Panc1 (cell line): ENCODE measurements around the gene MYO7B. TPM values are rescaled to one million over a fixed set of nuclear protein-coding genes. Genes with fewer than 3 reads are reported as not detected.
A peak's percentile ranks its signal among the peaks of the same experiment; 100 is the strongest.
"Not testable (repeated sequence)": the region's sequence is repeated elsewhere in the genome, so short reads cannot be mapped to it uniquely, and the experiment has no call there.

Source experiments
- ATAC-seq: fragments of 200-7000 bp; cut with Tn5 transposase; 2 replicates; pipeline ENCODE4 v1.9.1; 2020; ENCODE audit warnings: mild to moderate bottlenecking, moderate library complexity
- BruUV-seq: library from RNA; stranded (reverse); fragments of 400-500 nt; replicated peaks from 2 replicates; lab custom pipeline; 2021; lab: Mats Ljungman, UMichigan
- CTCF ChIA-PET: fragments of 300-600 bp; sonication (Branson Sonifier 250); formaldehyde crosslinking; loops from one replicate; lab custom pipeline; 2022; ENCODE audit warnings: antibody characterized with exemption; lab: Charles Lee
- POLR2A ChIA-PET: fragments of 300-600 bp; sonication (Branson Sonifier 250); formaldehyde crosslinking; loops from one replicate; lab custom pipeline; 2022; ENCODE audit warnings: antibody characterized with exemption; lab: Charles Lee
- DNase-seq: peaks from one replicate; pipeline ENCODE4 v3.0.0-alpha.2; 2010; ENCODE audit warnings: low read depth, low spot score
- H3K27ac ChIP-seq: 2 replicates; pipeline ENCODE4 v1.5.1; 2011; ENCODE audit warnings: mild to moderate bottlenecking, low read length, inconsistent platforms
- H3K27me3 ChIP-seq: fragments of 200-500 bp; sonication (Bioruptor generic); 2 replicates; pipeline ENCODE4 v1.6.0; 2014; ENCODE audit warnings: low read length, inconsistent platforms; ENCODE audit not compliant: control insufficient read depth, insufficient read depth
- H3K36me3 ChIP-seq: fragments of 200-500 bp; sonication (Bioruptor generic); 2 replicates; pipeline ENCODE4 v1.5.1; 2014; ENCODE audit warnings: inconsistent platforms, mild to moderate bottlenecking, low read length, moderate library complexity; ENCODE audit not compliant: control insufficient read depth, insufficient read depth
- H3K4me1 ChIP-seq: 2 replicates; pipeline ENCODE4 v1.5.1; 2011; ENCODE audit warnings: inconsistent platforms, mild to moderate bottlenecking, low read length, moderate library complexity; ENCODE audit not compliant: control insufficient read depth, insufficient read depth
- H3K4me3 ChIP-seq, 2 experiments: 2 replicates each; pipeline ENCODE4 v1.5.1; 2011 to 2012; ENCODE audit warnings: low read depth in 2 of 2, low read length in 2 of 2, mild to moderate bottlenecking in 2 of 2, inconsistent platforms in 1 of 2, moderate library complexity in 1 of 2
- H3K9me3 ChIP-seq: fragments of 200-500 bp; sonication (Bioruptor generic); 2 replicates; pipeline ENCODE4 v1.5.1; 2014; ENCODE audit warnings: low read depth, mild to moderate bottlenecking, inconsistent platforms, low read length, moderate library complexity; ENCODE audit not compliant: control insufficient read depth, insufficient read depth
- CTCF ChIP-seq: fragments of 450-650 bp; IDR thresholded peaks from 2 replicates; pipeline ENCODE4 v1.5.1; 2017; ENCODE audit warnings: mild to moderate bottlenecking
- POLR2AphosphoS5 ChIP-seq: IDR thresholded peaks from 2 replicates; pipeline ENCODE4 v1.6.1; 2012; ENCODE audit warnings: mild to moderate bottlenecking, low read depth, low read length, moderate library complexity
- REST ChIP-seq, 2 experiments: IDR thresholded peaks; 2 replicates each; pipeline ENCODE4 v1.6.1; 2011 to 2012; ENCODE audit warnings: low read depth in 2 of 2, control low read depth in 1 of 2, low read length in 1 of 2, mild to moderate bottlenecking in 1 of 2, moderate library complexity in 1 of 2; ENCODE audit not compliant: insufficient read depth in 1 of 2
- SIN3A ChIP-seq: IDR thresholded peaks from 2 replicates; pipeline ENCODE4 v1.6.1; 2012; ENCODE audit warnings: low read depth, mild to moderate bottlenecking, low read length, moderate library complexity, borderline replicate concordance; ENCODE audit not compliant: insufficient read depth
- TCF7L2 ChIP-seq: IDR thresholded peaks from 2 replicates; pipeline ENCODE4 v1.6.1; 2011; ENCODE audit warnings: mild to moderate bottlenecking, low read depth, low read length, inconsistent platforms
- in situ Hi-C: cut with HindIII; loops from 2 replicates; pipeline ENCODE4 v1.10.0; 2016; ENCODE audit warnings: low sequenced_read_pairs, low pct_unique_long_range_greater_than_20kb
- intact Hi-C: fragments of 100-400 bp; cut with micrococcal nuclease; formaldehyde crosslinking; loops from one replicate; pipeline ENCODE4 v1.10.0; 2022; ENCODE audit not compliant: unreplicated experiment
- total RNA-seq: library from RNA; stranded (reverse); gene quantifications from one replicate; pipeline ENCODE4 v1.2.1, GENCODE V29; 2021; ENCODE audit not compliant: unreplicated experiment

The MYO7B gene
- total RNA-seq, 1 experiment from 2014 or later: 0.15 TPM

DNA sequence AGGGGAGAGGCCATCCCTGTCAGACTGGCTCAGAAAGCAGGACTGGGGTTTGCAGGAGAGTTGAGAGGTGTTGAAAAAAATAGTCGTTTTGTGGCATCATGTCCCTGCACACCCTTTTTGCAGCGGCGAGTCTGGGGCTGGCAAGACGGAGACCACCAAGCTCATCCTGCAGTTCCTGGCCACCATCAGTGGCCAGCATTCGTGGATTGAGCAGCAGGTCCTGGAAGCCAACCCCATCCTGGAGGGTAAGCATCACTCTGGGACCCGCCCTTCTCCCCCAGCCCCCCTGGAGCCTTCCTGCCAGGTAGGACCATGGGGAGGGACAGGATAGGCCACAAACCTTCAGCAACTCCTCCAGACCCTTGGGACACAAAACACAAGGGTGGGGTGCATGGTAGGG, 34.2 kb downstream of the MYO7B start:
- CTCF ChIA-PET: interaction anchor here (0.6 kb wide), 1 partner anchor 22 kb away, joined by 4 read pairs; no protein-coding TSS in a partner anchor
- H3K27ac ChIP-seq: no peak overlapping the region
- no TSS peak for BruUV-seq
- DNase-seq (no peak), ATAC-seq (no peak)
- intact Hi-C loops: no loop called here
- no peaks in the 10 kb centered on the region for H3K9me3 ChIP-seq
- POLR2A ChIA-PET: no interaction called here
- TF ChIP-seq POLR2AphosphoS5 (no peak), SIN3A (no peak), CTCF (no peak), REST (IDR thresholded peaks at IDR 0.05; ENCODE audit: insufficient read depth in 1 of 2, low read depth in 2 of 2, low read length in 1 of 2) (no peak), TCF7L2 (no peak)
- H3K4me1 ChIP-seq: no peaks in the 10 kb centered on the region
- H3K27me3 ChIP-seq: no peaks in the 10 kb centered on the region
- in situ Hi-C loops: no loop called here
- no peaks in the 10 kb centered on the region for H3K36me3 ChIP-seq
- no peak overlapping the region for H3K4me3 ChIP-seq

GRCh38 chr2:127570282-127571250, 35.1 kb downstream of the MYO7B start:
- intact Hi-C loops (no loop called here), in situ Hi-C loops (no loop called here)
- ChIA-PET CTCF (no interaction called here), POLR2A (no interaction called here)
- ATAC-seq (no peak), DNase-seq (no peak)
- Histone ChIP-seq H3K4me3 (no peak overlapping the region), H3K27me3 (no peaks in the 10 kb centered on the region), H3K9me3 (no peaks in the 10 kb centered on the region), H3K4me1 (no peaks in the 10 kb centered on the region), H3K27ac (no peak overlapping the region), H3K36me3 (no peaks in the 10 kb centered on the region)
- TF ChIP-seq SIN3A (no peak), REST (IDR thresholded peaks at IDR 0.05; ENCODE audit: insufficient read depth in 1 of 2, low read depth in 2 of 2, low read length in 1 of 2) (0 out of 4 replicates have a peak, but pooled peaks of 1 of the 2 experiments have one; percentile 19), POLR2AphosphoS5 (no peak), TCF7L2 (no peak), CTCF (no peak)
- no TSS peak for BruUV-seq

GRCh38 chr2:127572352-127572751, 36.9 kb downstream of the MYO7B start:
- H3K36me3 ChIP-seq, in situ Hi-C loops, H3K4me1 ChIP-seq, BruUV-seq, ATAC-seq, CTCF ChIA-PET, DNase-seq, intact Hi-C loops, H3K9me3 ChIP-seq, H3K27ac ChIP-seq, H3K27me3 ChIP-seq, POLR2A ChIA-PET, H3K4me3 ChIP-seq: not testable (repeated sequence)
